Measurements from ENCODE around the gene UNC5A.

DNA sequence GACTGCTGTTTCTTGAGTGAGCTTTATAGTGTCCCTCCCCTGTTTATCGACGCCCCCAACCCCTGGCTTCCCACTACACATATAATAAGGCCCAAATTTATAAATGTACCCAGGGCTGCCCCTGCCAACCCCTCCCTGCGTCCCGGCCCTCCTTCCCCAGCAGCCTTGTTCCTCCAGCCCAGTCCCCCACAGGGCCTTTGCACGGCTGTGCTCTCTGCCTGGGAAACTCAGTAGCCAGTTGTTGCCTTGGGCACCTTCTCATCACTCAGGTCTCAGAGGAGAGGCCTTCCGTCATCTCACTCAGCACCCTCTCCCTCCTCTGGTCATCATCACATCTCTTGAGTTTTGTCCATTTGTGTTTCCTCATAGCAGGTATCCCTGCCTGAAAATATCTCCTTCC, 15.8 kb upstream of the UNC5A start:
- TF ChIP-seq RAD21 (IDR thresholded peaks at IDR 0.05; ENCODE audit: low read length) = no peak
- TF ChIP-seq FOSL2 (IDR thresholded peaks at IDR 0.05; ENCODE audit: borderline replicate concordance, low read depth) = no peak
- TF ChIP-seq, protein P1, sequence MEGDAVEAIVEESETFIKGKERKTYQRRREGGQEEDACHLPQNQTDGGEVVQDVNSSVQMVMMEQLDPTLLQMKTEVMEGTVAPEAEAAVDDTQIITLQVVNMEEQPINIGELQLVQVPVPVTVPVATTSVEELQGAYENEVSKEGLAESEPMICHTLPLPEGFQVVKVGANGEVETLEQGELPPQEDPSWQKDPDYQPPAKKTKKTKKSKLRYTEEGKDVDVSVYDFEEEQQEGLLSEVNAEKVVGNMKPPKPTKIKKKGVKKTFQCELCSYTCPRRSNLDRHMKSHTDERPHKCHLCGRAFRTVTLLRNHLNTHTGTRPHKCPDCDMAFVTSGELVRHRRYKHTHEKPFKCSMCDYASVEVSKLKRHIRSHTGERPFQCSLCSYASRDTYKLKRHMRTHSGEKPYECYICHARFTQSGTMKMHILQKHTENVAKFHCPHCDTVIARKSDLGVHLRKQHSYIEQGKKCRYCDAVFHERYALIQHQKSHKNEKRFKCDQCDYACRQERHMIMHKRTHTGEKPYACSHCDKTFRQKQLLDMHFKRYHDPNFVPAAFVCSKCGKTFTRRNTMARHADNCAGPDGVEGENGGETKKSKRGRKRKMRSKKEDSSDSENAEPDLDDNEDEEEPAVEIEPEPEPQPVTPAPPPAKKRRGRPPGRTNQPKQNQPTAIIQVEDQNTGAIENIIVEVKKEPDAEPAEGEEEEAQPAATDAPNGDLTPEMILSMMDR (IDR thresholded peaks at IDR 0.05) = no peak
- no peak for TF ChIP-seq YY1 (IDR thresholded peaks at IDR 0.05; ENCODE audit: low read depth)
- TF ChIP-seq EP300 (IDR thresholded peaks at IDR 0.05; ENCODE audit: borderline replicate concordance in 1 of 2, low read depth in 1 of 2, low read length in 1 of 2) = no peak
- TF ChIP-seq SIN3A (IDR thresholded peaks at IDR 0.05; ENCODE audit: borderline replicate concordance, low read depth, low read length) = no peak
- no peak for TF ChIP-seq CHD2 (IDR thresholded peaks at IDR 0.05; ENCODE audit: low read length, partially characterized antibody)
- no peak for TF ChIP-seq RCOR1 (IDR thresholded peaks at IDR 0.05; ENCODE audit: low read length)
- TF ChIP-seq NRF1 (IDR thresholded peaks at IDR 0.05; ENCODE audit: low read depth, low read length) = no peak
- no peak for TF ChIP-seq EZH2phosphoT487 (IDR thresholded peaks at IDR 0.05; ENCODE audit: borderline replicate concordance, low read depth)
